ENCODE results near the gene PITPNM3. TPM values are rescaled to one million over a fixed set of nuclear protein-coding genes. Genes with fewer than 3 reads are reported as not detected.

The PITPNM3 gene
- total and polyA plus RNA-seq, 2 of the 8 experiments (the other 6 are each of a cell fraction or from before 2014, with no cell fraction given) = 1.7 to 3.1 TPM

- TF ChIP-seq ASH2L (IDR thresholded peaks at IDR 0.05; ENCODE audit: low read length) (no peak), CEBPB (IDR thresholded peaks at IDR 0.05; ENCODE audit: low read depth, low read length) (no peak), SRF (IDR thresholded peaks at IDR 0.05; ENCODE audit: low read depth, low read length) (no peak), POLR2AphosphoS5 (IDR thresholded peaks at IDR 0.05; ENCODE audit: low read depth, low read length) (no peak)
These were observed 91.0 kb downstream of the PITPNM3 start (continued) for GRCh38 chr17:6465206-6466003.
